ENCODE data around the gene LCOR. TPM values are rescaled to one million over a fixed set of nuclear protein-coding genes. Genes with fewer than 3 reads are reported as not detected.
A peak's percentile ranks its signal among the peaks of the same experiment; 100 is the strongest.

Gene LCOR
- total and polyA plus RNA-seq, 9 of the 15 experiments (the other 6 are each of a cell fraction or from before 2014, with no cell fraction given): 3.6 to 25.2 (median 14.4) TPM

GRCh38 chr10:96831867-96832720 is at the start of gene LCOR (continued):
- TF ChIP-seq RERE (CRISPR knock-in tag; IDR thresholded peaks at IDR 0.05; ENCODE audit: borderline replicate concordance) (no peak), GABPA (tag; conservative IDR thresholded peaks at IDR 0.05; ENCODE audit: low read depth) (peak; percentile 83), ETS2 (tag; IDR thresholded peaks at IDR 0.05; ENCODE audit: borderline replicate concordance, poor library complexity, severe bottlenecking) (no peak), ZNF830 (CRISPR knock-in tag; IDR thresholded peaks at IDR 0.05) (no peak), CC2D1A (IDR thresholded peaks at IDR 0.05) (no peak), MTA1 (IDR thresholded peaks at IDR 0.05; ENCODE audit: borderline replicate concordance) (no peak), ELF1 (tag; IDR thresholded peaks at IDR 0.05) (peak; percentile 70), BCOR (IDR thresholded peaks at IDR 0.05) (no peak), KHSRP (IDR thresholded peaks at IDR 0.05) (no peak), ZNF699 (CRISPR knock-in tag; IDR thresholded peaks at IDR 0.05; ENCODE audit: insufficient replicate concordance) (no peak), KLF13 (tag; IDR thresholded peaks at IDR 0.05; ENCODE audit: borderline replicate concordance, low read depth) (no peak), BACH1 (tag; IDR thresholded peaks at IDR 0.05) (no peak), ZNF24 (IDR thresholded peaks at IDR 0.05) (no peak), THAP12 (CRISPR knock-in tag; IDR thresholded peaks at IDR 0.05) (no peak), TFE3 (CRISPR knock-in tag; IDR thresholded peaks at IDR 0.05) (no peak), FOXK2 (conservative IDR thresholded peaks at IDR 0.05 in 1 of 2, IDR thresholded peaks at IDR 0.05 in 1 of 2; ENCODE audit: low read depth in 2 of 2) (no peak), ZNF695 (CRISPR knock-in tag; IDR thresholded peaks at IDR 0.05) (no peak), ZNF780A (CRISPR knock-in tag; IDR thresholded peaks at IDR 0.05) (no peak), ZNF140 (CRISPR knock-in tag; IDR thresholded peaks at IDR 0.05) (no peak), SLC30A9 (CRISPR knock-in tag; IDR thresholded peaks at IDR 0.05) (no peak)
